ENCODE data around the gene EEF1AKMT3. TPM values are rescaled to one million over a fixed set of nuclear protein-coding genes. Genes with fewer than 3 reads are reported as not detected.

Gene EEF1AKMT3
- total and polyA plus RNA-seq, 4 donors: 3.6 to 11.5 (median 5.9) TPM

- Histone ChIP-seq H3K36me3 (ENCODE audit: control insufficient read depth in 4 of 4, insufficient read depth in 4 of 4, low read length in 4 of 4) (peaks cover 0 to 12% (median 0%) of the 10 kb centered on the region in 4 donors), H3K9ac (ENCODE audit: insufficient read depth in 1 of 2, low read length in 2 of 2) (no peak overlapping the region), H3K9me3 (ENCODE audit: control insufficient read depth in 4 of 4, insufficient read depth in 3 of 4, low read length in 3 of 4) (peaks cover 0 to 5% (median 0%) of the 10 kb centered on the region in 4 donors), H3K4me1 (ENCODE audit: control insufficient read depth in 5 of 5, insufficient read depth in 5 of 5, low read length in 5 of 5) (peaks cover 3 to 18% (median 5%) of the 10 kb centered on the region in 5 donors), H3K27me3 (ENCODE audit: control insufficient read depth in 3 of 3, insufficient read depth in 3 of 3, low read length in 2 of 3) (peaks cover 0 to 13% (median 10%) of the 10 kb centered on the region in 3 donors), H3K4me3 (no peak overlapping the region), H3K27ac (ENCODE audit: low read depth in 1 of 2, low read length in 1 of 2) (no peak overlapping the region)
- 94 to 97% methylated on average over 25 of the region's 25 CpGs for WGBS, 2 donors
- ATAC-seq (ENCODE audit: insufficient read depth, low FRiP score) (no peak), DNase-seq (no peak)
- no peak for TF ChIP-seq CTCF (IDR thresholded peaks at IDR 0.05; ENCODE audit: control extremely low read depth, extremely low read depth)
Observed at GRCh38 chr12:57758552-57759359, 13.7 kb upstream of the EEF1AKMT3 start.

GRCh38 chr12:57759360-57759980 lies 12.9 kb upstream of the EEF1AKMT3 start:
- no peak overlapping the region for H3K4me3 ChIP-seq
- WGBS, 2 donors: 45 to 48% methylated on average over 3 of the region's 3 CpGs
- peaks cover 2 to 12% (median 4%) of the 10 kb centered on the region in 5 donors for H3K4me1 ChIP-seq (ENCODE audit: control insufficient read depth in 5 of 5, insufficient read depth in 5 of 5, low read length in 5 of 5)
- no peak overlapping the region for H3K9ac ChIP-seq (ENCODE audit: insufficient read depth in 1 of 2, low read length in 2 of 2)
- DNase-seq (no peak), ATAC-seq (ENCODE audit: insufficient read depth, low FRiP score) (no peak)
- H3K9me3 ChIP-seq (ENCODE audit: control insufficient read depth in 4 of 4, insufficient read depth in 3 of 4, low read length in 3 of 4): peaks cover 0 to 5% (median 0%) of the 10 kb centered on the region in 4 donors
- peaks cover 0 to 12% (median 0%) of the 10 kb centered on the region in 4 donors for H3K36me3 ChIP-seq (ENCODE audit: control insufficient read depth in 4 of 4, insufficient read depth in 4 of 4, low read length in 4 of 4)
- H3K27ac ChIP-seq (ENCODE audit: low read depth in 1 of 2, low read length in 1 of 2): no peak overlapping the region
- H3K27me3 ChIP-seq (ENCODE audit: control insufficient read depth in 3 of 3, insufficient read depth in 3 of 3, low read length in 2 of 3): peaks cover 0 to 20% (median 17%) of the 10 kb centered on the region in 3 donors
- TF ChIP-seq CTCF (IDR thresholded peaks at IDR 0.05; ENCODE audit: control extremely low read depth, extremely low read depth): peak; percentile 14

- peaks cover 0 to 12% (median 0%) of the 10 kb centered on the region in 4 donors for H3K36me3 ChIP-seq (ENCODE audit: control insufficient read depth in 4 of 4, insufficient read depth in 4 of 4, low read length in 4 of 4)
- peaks cover 0 to 5% (median 0%) of the 10 kb centered on the region in 4 donors for H3K9me3 ChIP-seq (ENCODE audit: control insufficient read depth in 4 of 4, insufficient read depth in 3 of 4, low read length in 3 of 4)
- peaks cover 0 to 30% (median 27%) of the 10 kb centered on the region in 3 donors for H3K27me3 ChIP-seq (ENCODE audit: control insufficient read depth in 3 of 3, insufficient read depth in 3 of 3, low read length in 2 of 3)
- H3K27ac ChIP-seq (ENCODE audit: low read depth in 1 of 2, low read length in 1 of 2): no peak overlapping the region
- no peak for TF ChIP-seq CTCF (IDR thresholded peaks at IDR 0.05; ENCODE audit: control extremely low read depth, extremely low read depth)
- H3K4me3 ChIP-seq: no peak overlapping the region
- no peak for ATAC-seq (ENCODE audit: insufficient read depth, low FRiP score)
- peaks cover 0 to 18% (median 4%) of the 10 kb centered on the region in 5 donors for H3K4me1 ChIP-seq (ENCODE audit: control insufficient read depth in 5 of 5, insufficient read depth in 5 of 5, low read length in 5 of 5)
- peak in 1 of 3 donors; percentile 55 for DNase-seq
- 95 to 97% methylated on average over 3 of the region's 3 CpGs for WGBS, 2 donors
- H3K9ac ChIP-seq (ENCODE audit: insufficient read depth in 1 of 2, low read length in 2 of 2): no peak overlapping the region
Observed at GRCh38 chr12:57760347-57760982, 11.9 kb upstream of the EEF1AKMT3 start.

Data from lung (tissue), 12 donors.